NCI-H1092 (cell line): ENCODE data around the gene SRSF10.
"Not testable (repeated sequence)": the region's sequence is repeated elsewhere in the genome, so short reads cannot be mapped to it uniquely, and the experiment has no call there.

Experiments used
- DNase-seq: peaks from one replicate; lab custom pipeline; 2025; lab: John Stamatoyannopoulos, UW

The SRSF10 gene

GRCh38 chr1:23997812-23998211 is 17.7 kb upstream of the SRSF10 start:
- no peak for DNase-seq

- DNase-seq: no peak
Measured at GRCh38 chr1:23996700-23997229, 16.6 kb upstream of the SRSF10 start.

- DNase-seq: no peak
Measured at GRCh38 chr1:23995431-23995837, 15.3 kb upstream of the SRSF10 start.

GRCh38 chr1:23992011-23992410 is 11.9 kb upstream of the SRSF10 start:
- DNase-seq: not testable (repeated sequence)

- DNase-seq: no peak
Measured at GRCh38 chr1:23989263-23989662, 9.1 kb upstream of the SRSF10 start.

GRCh38 chr1:23987038-23987437 is 6.9 kb upstream of the SRSF10 start:
- not testable (repeated sequence) for DNase-seq

GRCh38 chr1:23984417-23985186 is 4.5 kb upstream of the SRSF10 start:
- no peak for DNase-seq

- DNase-seq: peak; percentile 27
Measured at GRCh38 chr1:23980728-23981070, 572 bp upstream of the SRSF10 start.

- DNase-seq: no peak
Measured at GRCh38 chr1:23979387-23979880, 693 bp downstream of the SRSF10 start.

GRCh38 chr1:23978805-23979204 is 1.3 kb downstream of the SRSF10 start:
- DNase-seq: no peak

GRCh38 chr1:23977854-23978191 is 2.3 kb downstream of the SRSF10 start:
- DNase-seq: no peak

GRCh38 chr1:23977187-23977853 is 2.8 kb downstream of the SRSF10 start:
- DNase-seq: no peak

GRCh38 chr1:23967871-23968270 is 12.3 kb downstream of the SRSF10 start:
- no peak for DNase-seq

- DNase-seq: no peak
Measured at GRCh38 chr1:23966973-23967493, 13.1 kb downstream of the SRSF10 start.

GRCh38 chr1:23964790-23965740 is 15.1 kb downstream of the SRSF10 start:
- no peak for DNase-seq

GRCh38 chr1:23964235-23964668 is 15.9 kb downstream of the SRSF10 start:
- DNase-seq: no peak

- DNase-seq: no peak
Measured at GRCh38 chr1:23963617-23964234, 16.4 kb downstream of the SRSF10 start.

GRCh38 chr1:23960291-23961020 is 19.7 kb downstream of the SRSF10 start:
- DNase-seq: no peak

GRCh38 chr1:23959461-23960290 is 20.5 kb downstream of the SRSF10 start, which contains the start of gene PNRC2:
Gene PNRC2 (plus strand): TSS chr1:23959828. CDS start chr1:23961458, 1,630 bp downstream.
- peak; percentile 97 for DNase-seq
